SK-N-SH (cell line): ENCODE data around the gene ACTRT1. TPM values are rescaled to one million over a fixed set of nuclear protein-coding genes. Genes with fewer than 3 reads are reported as not detected.

Experiments used
- CTCF ChIA-PET: fragments of 300-600, 350-600 bp; formaldehyde crosslinking; extraction: SDS; loops from one replicate; lab custom pipeline; 2021; lab: Yijun Ruan, JAX
- POLR2A ChIA-PET: fragments of 350-600 bp; sonication (Branson Sonifier 250); formaldehyde crosslinking; extraction: SDS; loops from one replicate; lab custom pipeline; 2020; ENCODE audit warnings: antibody characterized with exemption, inconsistent platforms; lab: Yijun Ruan, JAX
- DNase-seq: peaks from one replicate; pipeline ENCODE4 v3.0.0; 2012
- H2AFZ ChIP-seq: fragments of 200-600 bp; sonication (generic); 2 replicates; pipeline ENCODE4 v1.8.1; 2016; ENCODE audit warnings: antibody characterized with exemption, mild to moderate bottlenecking, low read depth
- H3F3A ChIP-seq: fragments of 200-600 bp; sonication (generic); replicated peaks from 2 replicates; pipeline ENCODE3; 2016; ENCODE audit warnings: antibody characterized with exemption, mild to moderate bottlenecking; ENCODE audit not compliant: insufficient read depth
- H3K27ac ChIP-seq, 2 experiments: fragments of 200-500 bp in 1 of 2; fragments of 200-600 bp in 1 of 2; sonication (Bioruptor generic) in 1 of 2; sonication (generic), shearing (Covaris generic) in 1 of 2; 2 replicates each; pipeline versions ENCODE4 v1.5.1 to v1.6.1; 2014 to 2016; ENCODE audit warnings: low read depth in 2 of 2, inconsistent platforms in 1 of 2, low read length in 1 of 2, mild to moderate bottlenecking in 1 of 2, mixed read lengths in 1 of 2
- H3K27me3 ChIP-seq: fragments of 200-600 bp; sonication (generic), shearing (Covaris generic); 2 replicates; pipeline ENCODE4 v1.6.1; 2016; ENCODE audit warnings: mixed run types; ENCODE audit not compliant: insufficient read depth
- H3K36me3 ChIP-seq, 2 experiments: fragments of 200-500 bp in 1 of 2; fragments of 200-600 bp in 1 of 2; sonication (Bioruptor generic) in 1 of 2; sonication (generic) in 1 of 2; replicated peaks in 1 of 2; 2 replicates each; pipeline versions ENCODE3 to v1.5.1; 2014 to 2016; ENCODE audit warnings: low read length in 1 of 2, mild to moderate bottlenecking in 1 of 2; ENCODE audit not compliant: insufficient read depth in 2 of 2, control insufficient read depth in 1 of 2
- H3K4me1 ChIP-seq, 2 experiments: fragments of 200-500 bp in 1 of 2; fragments of 200-600 bp in 1 of 2; sonication (Bioruptor generic) in 1 of 2; sonication (generic), shearing (Covaris generic) in 1 of 2; 2 replicates each; pipeline versions ENCODE4 v1.5.1 to v1.6.1; 2014 to 2016; ENCODE audit warnings: low read depth in 1 of 2, low read length in 1 of 2, mixed run types in 1 of 2; ENCODE audit not compliant: insufficient read depth in 2 of 2, control insufficient read depth in 1 of 2
- H3K4me2 ChIP-seq: fragments of 200-600 bp; sonication (generic), shearing (Covaris generic); 2 replicates; pipeline ENCODE4 v1.6.1; 2017; ENCODE audit warnings: mixed run types
- H3K4me3 ChIP-seq, 2 experiments: fragments of 200-500 bp in 1 of 2; fragments of 200-600 bp in 1 of 2; sonication (Bioruptor generic) in 1 of 2; sonication (generic), shearing (Covaris generic) in 1 of 2; 2 replicates each; pipeline versions ENCODE4 v1.5.1 to v1.8.1; 2014 to 2016; ENCODE audit warnings: low read depth in 2 of 2, inconsistent platforms in 1 of 2, low read length in 1 of 2, mild to moderate bottlenecking in 1 of 2, mixed read lengths in 1 of 2, moderate library complexity in 1 of 2
- H3K79me2 ChIP-seq: fragments of 200-600 bp; sonication (generic); 2 replicates; pipeline ENCODE4 v1.8.1; 2017; ENCODE audit warnings: mild to moderate bottlenecking; ENCODE audit not compliant: insufficient read depth
- H3K9ac ChIP-seq: fragments of 200-600 bp; sonication (generic); 2 replicates; pipeline ENCODE4 v1.6.1; 2017; ENCODE audit warnings: mixed run types
- H3K9me2 ChIP-seq: fragments of 200-600 bp; sonication (generic); 2 replicates; pipeline ENCODE4 v1.6.1; 2017; ENCODE audit warnings: mixed run types
- H3K9me3 ChIP-seq: fragments of 200-600 bp; sonication (generic); 2 replicates; pipeline ENCODE4 v1.6.1; 2017; ENCODE audit warnings: mixed run types, mild to moderate bottlenecking, moderate library complexity
- H4K20me1 ChIP-seq: fragments of 200-600 bp; sonication (generic); 2 replicates; pipeline ENCODE4 v1.6.1; 2017; ENCODE audit warnings: mild to moderate bottlenecking, mixed run types; ENCODE audit not compliant: insufficient read depth
- JUND ChIP-seq: IDR thresholded peaks from 2 replicates; pipeline ENCODE4 v1.4.0; 2012
- MEF2A ChIP-seq: IDR thresholded peaks from 2 replicates; pipeline ENCODE4 v1.4.0; 2012; ENCODE audit warnings: low read depth, borderline replicate concordance
- PBX3 ChIP-seq: IDR thresholded peaks from 2 replicates; pipeline ENCODE4; 2012
- POLR2AphosphoS5 ChIP-seq: IDR thresholded peaks from 2 replicates; pipeline ENCODE4 v1.6.1; 2012; ENCODE audit warnings: low read depth, low read length
- RAD21 ChIP-seq: IDR thresholded peaks from 2 replicates; pipeline ENCODE4 v1.6.1; 2012; ENCODE audit warnings: mild to moderate bottlenecking, low read length
- REST ChIP-seq: IDR thresholded peaks from 2 replicates; pipeline ENCODE4 v1.6.1; 2012; ENCODE audit warnings: mild to moderate bottlenecking, low read depth, low read length, moderate library complexity
- RFX5 ChIP-seq: IDR thresholded peaks from 2 replicates; pipeline ENCODE4 v1.6.1; 2012; ENCODE audit warnings: mild to moderate bottlenecking, improper control_type of control experiment, low read length
- TAF1 ChIP-seq: IDR thresholded peaks from 2 replicates; pipeline ENCODE4 v1.6.1; 2012; ENCODE audit warnings: low read depth, mild to moderate bottlenecking, low read length, moderate library complexity, borderline replicate concordance
- TCF12 ChIP-seq: IDR thresholded peaks from 2 replicates; pipeline ENCODE4 v1.4.0; 2012
- USF2 ChIP-seq: fragments of 150-350 bp; IDR thresholded peaks from 2 replicates; pipeline ENCODE4 v1.6.1; 2017; ENCODE audit warnings: antibody characterized with exemption, low read length, low read depth, borderline replicate concordance
- ZBTB33 ChIP-seq: IDR thresholded peaks from 2 replicates; pipeline ENCODE4 v1.4.0; 2012; ENCODE audit warnings: low read depth, borderline replicate concordance
- WGBS: methylation state at CpG from one replicate; pipeline ENCODE4 v1.1.6; 2017; ENCODE audit warnings: low lambda C conversion rate; 5-methylcytosine and 5-hydroxymethylcytosine counted together
- polyA plus RNA-seq, 3 experiments: library from polyadenylated mRNA; depleted of rRNA; stranded (reverse); fragments of >200 nt; gene quantifications; 2 replicates each; pipeline ENCODE4 v1.2.3, GENCODE V29; 2012

The ACTRT1 gene
- polyA plus RNA-seq, 1 of the 3 experiments (the other 2 are of a cell fraction) = not detected

GRCh38 chrX:128078545-128078944 lies 26.3 kb upstream of the ACTRT1 start:
- no peak overlapping the region for H3K9ac ChIP-seq

More at GRCh38 chrX:128078545-128078944, 26.3 kb upstream of the ACTRT1 start:
- CTCF ChIA-PET = no interaction called here
- no peaks in the 10 kb centered on the region for H3K27me3 ChIP-seq
- no peak overlapping the region for H3K27ac ChIP-seq
- 2% methylated on average over 2 of the region's 2 CpGs for WGBS
- no peak overlapping the region for H3K4me3 ChIP-seq
- H3K36me3 ChIP-seq = no peaks in the 10 kb centered on the region
- TF ChIP-seq TCF12 = no peak
- TF ChIP-seq REST = no peak
- TF ChIP-seq RFX5 = no peak
- TF ChIP-seq POLR2AphosphoS5 = no peak
- no peak for TF ChIP-seq USF2
- TF ChIP-seq MEF2A = no peak
- TF ChIP-seq JUND = no peak
- TF ChIP-seq PBX3 = no peak
- TF ChIP-seq RAD21 = no peak
- no peak for TF ChIP-seq ZBTB33
- no peak for TF ChIP-seq TAF1
- TF ChIP-seq, all 33 proteins: peak for 0
- H3K9me2 ChIP-seq = peaks cover 4% of the 10 kb centered on the region; the same call in 1 of the 2 replicates
- DNase-seq = no peak
- H4K20me1 ChIP-seq = no peaks in the 10 kb centered on the region
- H3K79me2 ChIP-seq = no peaks in the 10 kb centered on the region
- no peak overlapping the region for H2AFZ ChIP-seq
- no peak overlapping the region for H3K4me2 ChIP-seq
- H3K9me3 ChIP-seq = no peaks in the 10 kb centered on the region
- H3K4me1 ChIP-seq = no peaks in the 10 kb centered on the region
- no peaks in the 10 kb centered on the region for H3F3A ChIP-seq
- POLR2A ChIA-PET = no interaction called here
